HL-60 (cell line): ENCODE results near the gene CALR3.

Experiments used
- TF ChIP-seq, protein P1 (sequence below): IDR thresholded peaks from one replicate; pipeline ENCODE4 v1.5.1; 2011; ENCODE audit warnings: low read length, control low read depth, inconsistent platforms; ENCODE audit not compliant: insufficient read depth
- TF ChIP-seq, protein P2 (sequence below): IDR thresholded peaks from 2 replicates; pipeline ENCODE4 v1.6.1; 2012; ENCODE audit warnings: low read depth; ENCODE audit not compliant: insufficient replicate concordance

DNA sequence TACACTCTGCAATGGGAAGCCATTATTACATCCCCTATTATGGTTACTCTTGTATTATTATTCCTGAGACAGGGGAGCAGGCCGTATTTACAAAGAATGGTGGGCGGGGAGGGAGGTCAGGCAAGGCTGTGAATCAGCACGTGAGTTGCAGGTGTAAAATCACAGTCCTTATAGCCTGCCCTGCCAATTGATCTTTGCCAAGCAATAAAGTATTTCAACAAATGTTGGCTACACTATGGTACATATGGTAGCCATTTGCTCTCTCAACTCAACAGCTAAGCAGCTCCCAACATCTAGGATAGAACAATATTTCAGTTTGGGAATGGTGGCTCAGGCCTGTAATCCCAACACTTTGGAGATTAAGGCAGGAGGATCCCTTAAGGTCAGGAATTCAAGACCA is 36.3 kb downstream of the CALR3 start:
- TF ChIP-seq, protein P1, sequence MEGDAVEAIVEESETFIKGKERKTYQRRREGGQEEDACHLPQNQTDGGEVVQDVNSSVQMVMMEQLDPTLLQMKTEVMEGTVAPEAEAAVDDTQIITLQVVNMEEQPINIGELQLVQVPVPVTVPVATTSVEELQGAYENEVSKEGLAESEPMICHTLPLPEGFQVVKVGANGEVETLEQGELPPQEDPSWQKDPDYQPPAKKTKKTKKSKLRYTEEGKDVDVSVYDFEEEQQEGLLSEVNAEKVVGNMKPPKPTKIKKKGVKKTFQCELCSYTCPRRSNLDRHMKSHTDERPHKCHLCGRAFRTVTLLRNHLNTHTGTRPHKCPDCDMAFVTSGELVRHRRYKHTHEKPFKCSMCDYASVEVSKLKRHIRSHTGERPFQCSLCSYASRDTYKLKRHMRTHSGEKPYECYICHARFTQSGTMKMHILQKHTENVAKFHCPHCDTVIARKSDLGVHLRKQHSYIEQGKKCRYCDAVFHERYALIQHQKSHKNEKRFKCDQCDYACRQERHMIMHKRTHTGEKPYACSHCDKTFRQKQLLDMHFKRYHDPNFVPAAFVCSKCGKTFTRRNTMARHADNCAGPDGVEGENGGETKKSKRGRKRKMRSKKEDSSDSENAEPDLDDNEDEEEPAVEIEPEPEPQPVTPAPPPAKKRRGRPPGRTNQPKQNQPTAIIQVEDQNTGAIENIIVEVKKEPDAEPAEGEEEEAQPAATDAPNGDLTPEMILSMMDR = no peak
- TF ChIP-seq, protein P2, sequence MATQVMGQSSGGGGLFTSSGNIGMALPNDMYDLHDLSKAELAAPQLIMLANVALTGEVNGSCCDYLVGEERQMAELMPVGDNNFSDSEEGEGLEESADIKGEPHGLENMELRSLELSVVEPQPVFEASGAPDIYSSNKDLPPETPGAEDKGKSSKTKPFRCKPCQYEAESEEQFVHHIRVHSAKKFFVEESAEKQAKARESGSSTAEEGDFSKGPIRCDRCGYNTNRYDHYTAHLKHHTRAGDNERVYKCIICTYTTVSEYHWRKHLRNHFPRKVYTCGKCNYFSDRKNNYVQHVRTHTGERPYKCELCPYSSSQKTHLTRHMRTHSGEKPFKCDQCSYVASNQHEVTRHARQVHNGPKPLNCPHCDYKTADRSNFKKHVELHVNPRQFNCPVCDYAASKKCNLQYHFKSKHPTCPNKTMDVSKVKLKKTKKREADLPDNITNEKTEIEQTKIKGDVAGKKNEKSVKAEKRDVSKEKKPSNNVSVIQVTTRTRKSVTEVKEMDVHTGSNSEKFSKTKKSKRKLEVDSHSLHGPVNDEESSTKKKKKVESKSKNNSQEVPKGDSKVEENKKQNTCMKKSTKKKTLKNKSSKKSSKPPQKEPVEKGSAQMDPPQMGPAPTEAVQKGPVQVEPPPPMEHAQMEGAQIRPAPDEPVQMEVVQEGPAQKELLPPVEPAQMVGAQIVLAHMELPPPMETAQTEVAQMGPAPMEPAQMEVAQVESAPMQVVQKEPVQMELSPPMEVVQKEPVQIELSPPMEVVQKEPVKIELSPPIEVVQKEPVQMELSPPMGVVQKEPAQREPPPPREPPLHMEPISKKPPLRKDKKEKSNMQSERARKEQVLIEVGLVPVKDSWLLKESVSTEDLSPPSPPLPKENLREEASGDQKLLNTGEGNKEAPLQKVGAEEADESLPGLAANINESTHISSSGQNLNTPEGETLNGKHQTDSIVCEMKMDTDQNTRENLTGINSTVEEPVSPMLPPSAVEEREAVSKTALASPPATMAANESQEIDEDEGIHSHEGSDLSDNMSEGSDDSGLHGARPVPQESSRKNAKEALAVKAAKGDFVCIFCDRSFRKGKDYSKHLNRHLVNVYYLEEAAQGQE = no peak
